Measurements from ENCODE around the gene DNMT3B. TPM values are rescaled to one million over a fixed set of nuclear protein-coding genes. Genes with fewer than 3 reads are reported as not detected.

The DNMT3B gene
- total and polyA plus RNA-seq, 9 donors = 0.46 to 2.1 (median 0.80) TPM

DNA sequence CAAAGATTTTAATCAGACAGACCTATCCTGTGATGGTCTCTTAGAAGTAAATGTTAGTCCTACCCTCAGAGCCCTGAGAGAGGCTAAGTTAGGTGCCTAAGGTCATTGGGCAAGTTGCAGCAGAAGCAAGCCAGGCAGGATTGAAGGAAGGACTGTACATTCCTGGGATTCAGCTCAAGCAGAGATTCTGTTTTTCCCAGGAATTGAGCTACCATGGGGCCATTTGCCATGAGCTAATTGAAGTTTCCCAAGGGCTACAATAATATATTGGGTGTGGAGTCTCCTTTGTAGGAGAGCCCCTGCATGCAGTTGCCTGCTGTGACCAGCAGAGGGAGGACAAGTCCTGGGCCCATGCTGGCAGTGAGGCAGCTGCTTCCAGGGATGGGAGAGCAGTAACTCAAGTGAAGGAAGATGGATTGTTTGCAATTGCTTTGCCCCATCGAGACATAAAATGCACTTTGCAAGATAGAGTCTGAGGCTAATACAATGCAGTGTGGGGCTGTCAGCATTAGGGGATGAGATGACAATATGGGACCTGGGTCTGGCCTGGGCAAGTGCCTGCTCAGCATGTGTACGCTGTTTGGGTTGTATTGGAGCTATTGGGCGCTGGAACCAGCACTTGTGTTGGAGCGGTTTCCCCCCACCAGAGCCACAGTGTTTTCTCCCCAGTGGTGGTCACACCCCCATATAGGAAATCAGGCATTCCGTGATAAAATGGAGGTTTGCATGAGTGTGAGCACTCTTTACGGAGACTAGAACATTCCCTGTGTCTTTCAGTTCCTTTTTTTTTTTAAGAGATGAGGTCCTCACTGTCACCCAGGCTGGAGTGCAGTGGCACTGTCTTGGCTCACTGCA lies 27.9 kb downstream of the DNMT3B start:
- Histone ChIP-seq H3K4me1 (ENCODE audit: insufficient read depth) (no peaks in the 10 kb centered on the region), H3K27ac (no peak overlapping the region), H3K9me3 (no peaks in the 10 kb centered on the region), H3K27me3 (no peaks in the 10 kb centered on the region), H3K4me3 (no peak overlapping the region), H3K36me3 (no peaks in the 10 kb centered on the region)
- 64 to 76% (median 72%) methylated on average over 6 of the region's 6 CpGs for WGBS, 3 donors
- peak; percentile 63 to 81 (median 71) for DNase-seq
- TF ChIP-seq EP300 (IDR thresholded peaks at IDR 0.05) (no peak), POLR2A (IDR thresholded peaks at IDR 0.05) (no peak)
- TF ChIP-seq, protein P1, sequence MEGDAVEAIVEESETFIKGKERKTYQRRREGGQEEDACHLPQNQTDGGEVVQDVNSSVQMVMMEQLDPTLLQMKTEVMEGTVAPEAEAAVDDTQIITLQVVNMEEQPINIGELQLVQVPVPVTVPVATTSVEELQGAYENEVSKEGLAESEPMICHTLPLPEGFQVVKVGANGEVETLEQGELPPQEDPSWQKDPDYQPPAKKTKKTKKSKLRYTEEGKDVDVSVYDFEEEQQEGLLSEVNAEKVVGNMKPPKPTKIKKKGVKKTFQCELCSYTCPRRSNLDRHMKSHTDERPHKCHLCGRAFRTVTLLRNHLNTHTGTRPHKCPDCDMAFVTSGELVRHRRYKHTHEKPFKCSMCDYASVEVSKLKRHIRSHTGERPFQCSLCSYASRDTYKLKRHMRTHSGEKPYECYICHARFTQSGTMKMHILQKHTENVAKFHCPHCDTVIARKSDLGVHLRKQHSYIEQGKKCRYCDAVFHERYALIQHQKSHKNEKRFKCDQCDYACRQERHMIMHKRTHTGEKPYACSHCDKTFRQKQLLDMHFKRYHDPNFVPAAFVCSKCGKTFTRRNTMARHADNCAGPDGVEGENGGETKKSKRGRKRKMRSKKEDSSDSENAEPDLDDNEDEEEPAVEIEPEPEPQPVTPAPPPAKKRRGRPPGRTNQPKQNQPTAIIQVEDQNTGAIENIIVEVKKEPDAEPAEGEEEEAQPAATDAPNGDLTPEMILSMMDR (IDR thresholded peaks at IDR 0.05) = peak; percentile 84 to 88 (median 86)
- intact Hi-C loops (cut with DNase I) = no loop called here

DNA sequence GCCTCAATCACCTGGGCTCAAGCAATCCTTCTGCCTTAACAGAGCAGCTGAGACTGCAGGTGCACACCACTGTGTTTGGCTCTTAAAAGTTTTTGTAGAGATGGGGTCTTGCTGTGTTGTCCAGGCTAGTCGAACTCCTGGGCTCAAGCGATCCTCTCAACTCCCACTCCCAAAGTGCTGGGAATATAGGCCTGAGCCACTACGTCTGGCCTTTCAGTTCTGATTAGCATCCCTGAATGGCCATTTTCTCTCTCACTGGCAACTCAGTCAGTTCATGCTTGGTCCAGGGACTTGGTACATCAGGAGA lies 28.5 kb downstream of the DNMT3B start:
- Histone ChIP-seq H3K27me3 (no peaks in the 10 kb centered on the region), H3K4me3 (no peak overlapping the region), H3K4me1 (ENCODE audit: insufficient read depth) (no peaks in the 10 kb centered on the region), H3K36me3 (no peaks in the 10 kb centered on the region), H3K27ac (no peak overlapping the region), H3K9me3 (no peaks in the 10 kb centered on the region)
- DNase-seq = no peak
- 96 to 98% (median 97%) methylated on average over 3 of the region's 3 CpGs for WGBS, 3 donors
- intact Hi-C loops (cut with DNase I) = no loop called here
- no peak for TF ChIP-seq POLR2A (IDR thresholded peaks at IDR 0.05)
- TF ChIP-seq, protein P1 (IDR thresholded peaks at IDR 0.05) = no peak
- no peak for TF ChIP-seq EP300 (IDR thresholded peaks at IDR 0.05)

DNA sequence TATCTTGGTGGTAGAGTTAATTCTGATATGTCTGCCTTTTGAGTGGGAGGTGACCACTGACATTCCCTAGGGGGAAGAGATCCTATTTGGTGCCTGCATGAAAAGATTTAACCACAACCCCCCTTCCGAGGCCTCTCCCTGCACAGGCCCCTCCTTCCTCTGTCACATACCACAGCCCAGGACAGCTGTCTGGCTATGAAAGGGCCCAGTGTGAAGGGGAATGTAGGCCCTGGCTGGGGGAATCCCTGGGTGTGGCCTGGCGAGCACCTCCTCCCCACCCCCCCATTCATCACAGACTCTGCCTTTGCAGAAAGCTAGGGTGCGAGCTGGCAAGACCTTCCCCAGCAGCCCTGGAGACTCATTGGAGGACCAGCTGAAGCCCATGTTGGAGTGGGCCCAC lies 30.1 kb downstream of the DNMT3B start:
- TF ChIP-seq EP300 (IDR thresholded peaks at IDR 0.05) = no peak
- no peak for TF ChIP-seq POLR2A (IDR thresholded peaks at IDR 0.05)
- TF ChIP-seq, protein P1 (IDR thresholded peaks at IDR 0.05) = no peak
- intact Hi-C loops (cut with DNase I) = no loop called here
- WGBS, 3 donors = 79 to 87% (median 81%) methylated on average over 3 of the region's 3 CpGs
- no peaks in the 10 kb centered on the region for H3K4me1 ChIP-seq (ENCODE audit: insufficient read depth)
- no peaks in the 10 kb centered on the region for H3K27me3 ChIP-seq
- DNase-seq = no peak
- no peak overlapping the region for H3K27ac ChIP-seq
- no peak overlapping the region for H3K4me3 ChIP-seq
- no peaks in the 10 kb centered on the region for H3K36me3 ChIP-seq
- H3K9me3 ChIP-seq = no peaks in the 10 kb centered on the region

DNA sequence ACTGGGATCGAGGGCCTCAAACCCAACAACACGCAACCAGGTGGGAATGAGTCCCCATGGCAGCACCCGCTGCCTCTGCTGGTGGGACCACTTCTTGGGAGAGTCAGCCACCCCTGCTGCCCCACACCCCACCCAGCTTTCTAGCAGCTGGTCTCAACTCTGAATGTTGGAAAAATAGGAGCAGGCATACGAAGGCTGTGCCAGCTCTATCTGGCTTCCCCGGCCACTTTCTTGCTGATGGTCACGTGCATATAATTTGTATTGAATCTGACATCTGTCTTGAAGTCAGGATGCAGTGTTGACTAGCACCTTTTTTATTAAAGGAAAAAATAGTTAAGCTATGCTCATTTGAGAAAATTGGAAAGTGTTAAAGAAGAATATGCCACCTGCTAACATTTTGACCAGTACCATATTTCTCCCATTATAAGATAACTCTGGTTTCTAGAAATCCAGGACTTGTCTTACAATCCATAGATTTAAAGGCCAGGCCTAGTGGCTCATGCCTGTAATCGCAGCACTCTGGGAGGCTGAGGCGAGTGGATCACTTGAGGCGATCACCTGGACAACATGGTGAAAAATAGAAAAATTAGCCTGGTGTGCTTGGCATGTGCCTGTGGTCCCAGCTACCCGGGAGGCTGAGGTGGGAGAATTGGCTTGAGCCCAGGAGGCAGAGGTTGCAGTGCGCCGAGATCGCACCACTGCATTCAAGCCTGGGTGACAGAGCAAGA lies 30.7 kb downstream of the DNMT3B start:
- Histone ChIP-seq H3K36me3 (no peaks in the 10 kb centered on the region), H3K4me1 (ENCODE audit: insufficient read depth) (no peaks in the 10 kb centered on the region), H3K4me3 (no peak overlapping the region), H3K27ac (no peak overlapping the region), H3K9me3 (no peaks in the 10 kb centered on the region), H3K27me3 (no peaks in the 10 kb centered on the region)
- WGBS, 3 donors = 81 to 85% (median 83%) methylated on average over 13 of the region's 13 CpGs
- TF ChIP-seq EP300 (IDR thresholded peaks at IDR 0.05) (no peak), POLR2A (IDR thresholded peaks at IDR 0.05) (no peak)
- TF ChIP-seq, protein P1 (IDR thresholded peaks at IDR 0.05) = no peak
- DNase-seq = no peak
- intact Hi-C loops (cut with DNase I) = no loop called here
